HEK293 (cell line): ENCODE results near the gene TBC1D17.

Experiments used
- GFI1B ChIP-seq: fragments of 450-650 bp; formaldehyde crosslinking; IDR thresholded peaks from 2 replicates; pipeline ENCODE4 v1.5.1; 2016; ENCODE audit warnings: missing biosample characterization, missing genetic modification characterization
- HOXA7 ChIP-seq: sonication (generic); formaldehyde crosslinking; IDR thresholded peaks from 2 replicates; pipeline ENCODE4 v1.8.1; 2022; ENCODE audit warnings: missing genetic modification reagents, borderline replicate concordance
- HOXD13 ChIP-seq: sonication (generic); formaldehyde crosslinking; IDR thresholded peaks from 2 replicates; pipeline ENCODE4 v1.8.0; 2022; ENCODE audit warnings: missing genetic modification reagents, borderline replicate concordance
- KLF1 ChIP-seq: fragments of 450-650 bp; formaldehyde crosslinking; IDR thresholded peaks from 2 replicates; pipeline ENCODE4 v1.5.1; 2016; ENCODE audit warnings: missing biosample characterization, missing genetic modification characterization
- KLF10 ChIP-seq: fragments of 450-650 bp; IDR thresholded peaks from 2 replicates; pipeline ENCODE4 v1.5.1; 2018; ENCODE audit warnings: missing biosample characterization, mild to moderate bottlenecking, missing genetic modification characterization
- KLF8 ChIP-seq: fragments of 450-650 bp; formaldehyde crosslinking; IDR thresholded peaks from 2 replicates; pipeline ENCODE4 v1.5.1; 2016; ENCODE audit warnings: missing biosample characterization, missing genetic modification characterization
- RBAK ChIP-seq: fragments of 450-650 bp; formaldehyde crosslinking; IDR thresholded peaks from 2 replicates; pipeline ENCODE4 v1.5.1; 2016; ENCODE audit warnings: missing biosample characterization, missing genetic modification characterization
- SP3 ChIP-seq: fragments of 450-650 bp; formaldehyde crosslinking; IDR thresholded peaks from 2 replicates; pipeline ENCODE4 v1.5.1; 2016; ENCODE audit warnings: missing biosample characterization, missing genetic modification characterization
- ZBTB1 ChIP-seq: fragments of 450-650 bp; formaldehyde crosslinking; IDR thresholded peaks from 2 replicates; pipeline ENCODE4 v1.5.1; 2016; ENCODE audit warnings: missing biosample characterization, missing genetic modification characterization
- ZBTB17 ChIP-seq: fragments of 450-650 bp; formaldehyde crosslinking; IDR thresholded peaks from 2 replicates; pipeline ENCODE4 v1.5.1; 2016; ENCODE audit warnings: missing biosample characterization, missing genetic modification characterization
- ZBTB7A ChIP-seq: fragments of 450-650 bp; formaldehyde crosslinking; IDR thresholded peaks from 2 replicates; pipeline ENCODE4 v1.5.1; 2016; ENCODE audit warnings: low read depth, missing biosample characterization, missing genetic modification characterization
- ZFHX2 ChIP-seq: fragments of 450-650 bp; formaldehyde crosslinking; conservative IDR thresholded peaks from 2 replicates; pipeline ENCODE4 v1.5.1; 2016; ENCODE audit warnings: missing biosample characterization, missing genetic modification characterization
- ZFP37 ChIP-seq: fragments of 450-650 bp; formaldehyde crosslinking; IDR thresholded peaks from 2 replicates; pipeline ENCODE4 v1.5.1; 2016; ENCODE audit warnings: missing biosample characterization, missing genetic modification characterization
- ZNF112 ChIP-seq: fragments of 450-650 bp; formaldehyde crosslinking; IDR thresholded peaks from 2 replicates; pipeline ENCODE4 v1.5.0; 2017; ENCODE audit warnings: missing biosample characterization, missing genetic modification characterization
- ZNF121 ChIP-seq: fragments of 450-650 bp; formaldehyde crosslinking; IDR thresholded peaks from 2 replicates; pipeline ENCODE4 v1.5.1; 2016; ENCODE audit warnings: missing biosample characterization, missing genetic modification characterization
- ZNF239 ChIP-seq: fragments of 450-650 bp; formaldehyde crosslinking; IDR thresholded peaks from 2 replicates; pipeline ENCODE4 v1.5.1; 2016; ENCODE audit warnings: missing biosample characterization, missing genetic modification characterization
- ZNF274 ChIP-seq, 2 experiments: fragments of 200-500 bp in 1 of 2; fragments of 450-650 bp in 1 of 2; sonication (Bioruptor generic) in 1 of 2; formaldehyde crosslinking in 1 of 2; IDR thresholded peaks; 2 replicates each; pipeline versions ENCODE4 v1.5.1 to v1.6.1; 2014 to 2016; ENCODE audit warnings: borderline replicate concordance in 1 of 2, inconsistent platforms in 1 of 2, low read length in 1 of 2, missing biosample characterization in 1 of 2, missing genetic modification characterization in 1 of 2
- ZNF324 ChIP-seq: fragments of 450-650 bp; formaldehyde crosslinking; IDR thresholded peaks from 2 replicates; pipeline ENCODE4 v1.5.1; 2016; ENCODE audit warnings: missing biosample characterization, missing genetic modification characterization
- ZNF335 ChIP-seq: fragments of 450-650 bp; formaldehyde crosslinking; conservative IDR thresholded peaks from 2 replicates; pipeline ENCODE4 v1.5.1; 2016; ENCODE audit warnings: missing biosample characterization, missing genetic modification characterization
- ZNF350 ChIP-seq: fragments of 450-650 bp; formaldehyde crosslinking; IDR thresholded peaks from 2 replicates; pipeline ENCODE4 v1.5.0; 2017; ENCODE audit warnings: missing biosample characterization, mild to moderate bottlenecking, missing genetic modification characterization
- ZNF366 ChIP-seq: fragments of 450-650 bp; formaldehyde crosslinking; conservative IDR thresholded peaks from 2 replicates; pipeline ENCODE4 v1.5.1; 2016; ENCODE audit warnings: missing biosample characterization, missing genetic modification characterization
- ZNF549 ChIP-seq: fragments of 450-650 bp; IDR thresholded peaks from 2 replicates; pipeline ENCODE4 v1.5.1; 2018; ENCODE audit warnings: missing biosample characterization, missing genetic modification characterization, mild to moderate bottlenecking, inconsistent platforms, moderate library complexity
- ZNF623 ChIP-seq: fragments of 450-650 bp; formaldehyde crosslinking; IDR thresholded peaks from 2 replicates; pipeline ENCODE4 v1.5.1; 2016; ENCODE audit warnings: missing biosample characterization, missing genetic modification characterization
- ZNF660 ChIP-seq: fragments of 450-650 bp; IDR thresholded peaks from 2 replicates; pipeline ENCODE4 v1.5.1; 2018; ENCODE audit warnings: missing biosample characterization, mild to moderate bottlenecking, missing genetic modification characterization
- ZNF707 ChIP-seq: fragments of 450-650 bp; formaldehyde crosslinking; IDR thresholded peaks from 2 replicates; pipeline ENCODE4 v1.5.1; 2016; ENCODE audit warnings: missing biosample characterization, missing genetic modification characterization
- ZNF837 ChIP-seq: fragments of 450-650 bp; formaldehyde crosslinking; IDR thresholded peaks from 2 replicates; pipeline ENCODE4 v1.5.1; 2016; ENCODE audit warnings: missing biosample characterization, missing genetic modification characterization
- TF ChIP-seq, protein P1 (sequence below): fragments of 450-650 bp; formaldehyde crosslinking; IDR thresholded peaks from 2 replicates; pipeline ENCODE4 v1.5.1; 2016; ENCODE audit warnings: missing biosample characterization, missing genetic modification characterization
- TF ChIP-seq, protein P2 (sequence below): fragments of 450-650 bp; formaldehyde crosslinking; IDR thresholded peaks from 2 replicates; pipeline ENCODE4 v1.5.1; 2016; ENCODE audit warnings: missing biosample characterization, missing genetic modification characterization
- TF ChIP-seq, protein P3 (sequence below): fragments of 450-650 bp; formaldehyde crosslinking; IDR thresholded peaks from 2 replicates; pipeline ENCODE4 v1.5.1; 2016; ENCODE audit warnings: missing biosample characterization, missing genetic modification characterization
- TF ChIP-seq, protein P4 (sequence below): fragments of 450-650 bp; IDR thresholded peaks from 2 replicates; pipeline ENCODE4 v1.5.1; 2018; ENCODE audit warnings: missing biosample characterization, missing genetic modification characterization
- TF ChIP-seq, protein P5 (sequence below): fragments of 450-650 bp; formaldehyde crosslinking; IDR thresholded peaks from 2 replicates; pipeline ENCODE4 v1.5.1; 2016; ENCODE audit warnings: missing biosample characterization, missing genetic modification characterization

TBC1D17 gene

DNA sequence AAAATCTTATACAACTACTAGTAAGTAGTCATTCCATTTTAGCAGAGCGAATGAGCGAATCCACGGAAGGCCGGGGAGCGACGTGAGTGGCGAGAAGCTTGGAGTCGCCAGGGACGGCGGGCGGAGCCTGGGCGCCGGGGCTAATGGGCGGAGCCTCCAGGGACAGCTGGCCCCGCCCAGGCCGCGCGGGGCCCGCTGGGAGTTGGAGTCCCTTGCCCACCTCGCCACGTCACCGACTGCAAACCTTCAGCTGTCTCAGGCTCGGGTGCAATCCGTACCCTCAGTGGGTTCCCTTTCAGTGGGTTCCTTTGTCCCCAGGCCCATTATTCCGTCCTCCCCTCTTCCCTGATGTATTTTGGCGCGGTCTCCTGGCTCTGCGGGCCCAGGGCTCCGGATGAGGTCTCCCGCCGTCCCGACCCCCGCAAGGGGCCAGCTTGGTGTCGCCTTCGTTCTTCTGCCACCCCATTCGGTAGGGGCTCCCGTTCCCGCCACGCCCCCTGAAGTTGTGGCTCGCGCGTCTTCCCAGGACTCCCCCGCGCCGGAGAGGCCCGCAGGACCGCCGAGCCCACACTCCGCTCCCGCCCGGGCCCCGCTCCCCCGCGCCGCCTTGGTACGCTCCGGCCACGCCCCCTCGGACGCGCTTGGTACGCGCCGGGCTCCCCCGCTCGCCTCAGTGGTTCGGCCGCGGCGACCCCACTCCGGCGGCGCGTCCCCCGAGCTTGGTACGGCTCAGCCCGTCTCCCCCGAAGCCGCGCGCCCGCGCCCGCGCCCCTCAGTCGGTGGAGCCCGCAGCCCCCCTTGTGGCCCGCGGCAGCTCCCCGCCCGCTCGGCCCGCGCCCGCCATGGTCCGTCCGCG, 26.8 kb upstream of the TBC1D17 start, which contains the start of gene PTOV1 (continued):
- TF ChIP-seq, protein P1, sequence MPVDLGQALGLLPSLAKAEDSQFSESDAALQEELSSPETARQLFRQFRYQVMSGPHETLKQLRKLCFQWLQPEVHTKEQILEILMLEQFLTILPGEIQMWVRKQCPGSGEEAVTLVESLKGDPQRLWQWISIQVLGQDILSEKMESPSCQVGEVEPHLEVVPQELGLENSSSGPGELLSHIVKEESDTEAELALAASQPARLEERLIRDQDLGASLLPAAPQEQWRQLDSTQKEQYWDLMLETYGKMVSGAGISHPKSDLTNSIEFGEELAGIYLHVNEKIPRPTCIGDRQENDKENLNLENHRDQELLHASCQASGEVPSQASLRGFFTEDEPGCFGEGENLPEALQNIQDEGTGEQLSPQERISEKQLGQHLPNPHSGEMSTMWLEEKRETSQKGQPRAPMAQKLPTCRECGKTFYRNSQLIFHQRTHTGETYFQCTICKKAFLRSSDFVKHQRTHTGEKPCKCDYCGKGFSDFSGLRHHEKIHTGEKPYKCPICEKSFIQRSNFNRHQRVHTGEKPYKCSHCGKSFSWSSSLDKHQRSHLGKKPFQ (tag by site-specific recombination), result no peak
- TF ChIP-seq ZBTB17 (peak; percentile 97), ZNF623 (tag by site-specific recombination) (no peak), KLF10 (tag by site-specific recombination) (peak; percentile 94), HOXA7 (no peak), ZNF660 (tag by site-specific recombination) (peak; percentile 85; the same call in 1 of the 2 replicates), ZNF239 (tag by site-specific recombination) (peak; percentile 79), KLF1 (0 out of 2 replicates have a peak, but pooled peaks have one; percentile 70), ZNF324 (peak; percentile 91), ZNF366 (peak; percentile 81), ZBTB7A (peak; percentile 99), ZNF274 (IDR thresholded peaks at IDR 0.05; ENCODE audit: low read length) (no peak), ZNF274 (tag by site-specific recombination; IDR thresholded peaks at IDR 0.05; ENCODE audit: borderline replicate concordance) (no peak), ZFP37 (tag by site-specific recombination) (peak; percentile 76; the same call in 1 of the 2 replicates), GFI1B (tag by site-specific recombination) (no peak; the same call in 1 of the 2 replicates), ZNF112 (tag by site-specific recombination) (no peak), KLF8 (tag by site-specific recombination) (peak; percentile 92), ZFHX2 (peak; percentile 90), ZBTB1 (no peak), ZNF549 (tag by site-specific recombination) (no peak), ZNF335 (tag by site-specific recombination) (peak; percentile 94), SP3 (tag by site-specific recombination) (peak; percentile 96), ZNF350 (tag by site-specific recombination) (no peak), ZNF837 (0 out of 2 replicates have a peak, but pooled peaks have one; percentile 61), ZNF121 (tag by site-specific recombination) (0 out of 2 replicates have a peak, but pooled peaks have one; percentile 24), HOXD13 (CRISPR knock-in tag) (no peak), RBAK (tag by site-specific recombination) (peak; percentile 70; the same call in 1 of the 2 replicates), ZNF707 (tag by site-specific recombination) (no peak)
- TF ChIP-seq, protein P2, sequence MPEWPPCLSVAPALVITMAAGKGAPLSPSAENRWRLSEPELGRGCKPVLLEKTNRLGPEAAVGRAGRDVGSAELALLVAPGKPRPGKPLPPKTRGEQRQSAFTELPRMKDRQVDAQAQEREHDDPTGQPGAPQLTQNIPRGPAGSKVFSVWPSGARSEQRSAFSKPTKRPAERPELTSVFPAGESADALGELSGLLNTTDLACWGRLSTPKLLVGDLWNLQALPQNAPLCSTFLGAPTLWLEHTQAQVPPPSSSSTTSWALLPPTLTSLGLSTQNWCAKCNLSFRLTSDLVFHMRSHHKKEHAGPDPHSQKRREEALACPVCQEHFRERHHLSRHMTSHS (tag by site-specific recombination), result no peak
- TF ChIP-seq, protein P3, sequence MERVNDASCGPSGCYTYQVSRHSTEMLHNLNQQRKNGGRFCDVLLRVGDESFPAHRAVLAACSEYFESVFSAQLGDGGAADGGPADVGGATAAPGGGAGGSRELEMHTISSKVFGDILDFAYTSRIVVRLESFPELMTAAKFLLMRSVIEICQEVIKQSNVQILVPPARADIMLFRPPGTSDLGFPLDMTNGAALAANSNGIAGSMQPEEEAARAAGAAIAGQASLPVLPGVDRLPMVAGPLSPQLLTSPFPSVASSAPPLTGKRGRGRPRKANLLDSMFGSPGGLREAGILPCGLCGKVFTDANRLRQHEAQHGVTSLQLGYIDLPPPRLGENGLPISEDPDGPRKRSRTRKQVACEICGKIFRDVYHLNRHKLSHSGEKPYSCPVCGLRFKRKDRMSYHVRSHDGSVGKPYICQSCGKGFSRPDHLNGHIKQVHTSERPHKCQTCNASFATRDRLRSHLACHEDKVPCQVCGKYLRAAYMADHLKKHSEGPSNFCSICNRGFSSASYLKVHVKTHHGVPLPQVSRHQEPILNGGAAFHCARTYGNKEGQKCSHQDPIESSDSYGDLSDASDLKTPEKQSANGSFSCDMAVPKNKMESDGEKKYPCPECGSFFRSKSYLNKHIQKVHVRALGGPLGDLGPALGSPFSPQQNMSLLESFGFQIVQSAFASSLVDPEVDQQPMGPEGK (tag by site-specific recombination), result peak; percentile 99
- TF ChIP-seq, protein P4, sequence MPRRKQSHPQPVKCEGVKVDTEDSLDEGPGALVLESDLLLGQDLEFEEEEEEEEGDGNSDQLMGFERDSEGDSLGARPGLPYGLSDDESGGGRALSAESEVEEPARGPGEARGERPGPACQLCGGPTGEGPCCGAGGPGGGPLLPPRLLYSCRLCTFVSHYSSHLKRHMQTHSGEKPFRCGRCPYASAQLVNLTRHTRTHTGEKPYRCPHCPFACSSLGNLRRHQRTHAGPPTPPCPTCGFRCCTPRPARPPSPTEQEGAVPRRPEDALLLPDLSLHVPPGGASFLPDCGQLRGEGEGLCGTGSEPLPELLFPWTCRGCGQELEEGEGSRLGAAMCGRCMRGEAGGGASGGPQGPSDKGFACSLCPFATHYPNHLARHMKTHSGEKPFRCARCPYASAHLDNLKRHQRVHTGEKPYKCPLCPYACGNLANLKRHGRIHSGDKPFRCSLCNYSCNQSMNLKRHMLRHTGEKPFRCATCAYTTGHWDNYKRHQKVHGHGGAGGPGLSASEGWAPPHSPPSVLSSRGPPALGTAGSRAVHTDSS (tag by site-specific recombination), result peak; percentile 41; the same call in 1 of the 2 replicates
- TF ChIP-seq, protein P5, sequence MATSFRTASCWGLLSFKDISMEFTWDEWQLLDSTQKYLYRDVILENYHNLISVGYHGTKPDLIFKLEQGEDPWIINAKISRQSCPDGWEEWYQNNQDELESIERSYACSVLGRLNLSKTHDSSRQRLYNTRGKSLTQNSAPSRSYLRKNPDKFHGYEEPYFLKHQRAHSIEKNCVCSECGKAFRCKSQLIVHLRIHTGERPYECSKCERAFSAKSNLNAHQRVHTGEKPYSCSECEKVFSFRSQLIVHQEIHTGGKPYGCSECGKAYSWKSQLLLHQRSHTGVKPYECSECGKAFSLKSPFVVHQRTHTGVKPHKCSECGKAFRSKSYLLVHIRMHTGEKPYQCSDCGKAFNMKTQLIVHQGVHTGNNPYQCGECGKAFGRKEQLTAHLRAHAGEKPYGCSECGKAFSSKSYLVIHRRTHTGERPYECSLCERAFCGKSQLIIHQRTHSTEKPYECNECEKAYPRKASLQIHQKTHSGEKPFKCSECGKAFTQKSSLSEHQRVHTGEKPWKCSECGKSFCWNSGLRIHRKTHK (tag by site-specific recombination), result no peak
